Activated B cell treated with CpG ODN at 0.5 μM for 24 hours (primary cell): ENCODE measurements around the gene BCR. TPM values are rescaled to one million over a fixed set of nuclear protein-coding genes. Genes with fewer than 3 reads are reported as not detected.
A peak's percentile ranks its signal among the peaks of the same experiment; 100 is the strongest.

Source experiments
- ATAC-seq: fragments of 200-7000 bp; cut with Tn5 transposase; one replicate; pipeline ENCODE4 v1.10.0; 2021; ENCODE audit warnings: low read depth, mild to moderate bottlenecking, moderate library complexity
- CTCF ChIA-PET: fragments of 350-600 bp; sonication (Branson Sonifier 250); formaldehyde crosslinking; loops from one replicate; lab custom pipeline; 2021; ENCODE audit warnings: antibody characterized with exemption; lab: Charles Lee
- POLR2A ChIA-PET: fragments of 350-600 bp; sonication (Branson Sonifier 250); formaldehyde crosslinking; loops from one replicate; lab custom pipeline; 2021; ENCODE audit warnings: antibody characterized with exemption; lab: Charles Lee
- DNase-seq: peaks from one replicate; pipeline ENCODE4 v3.0.0; 2022
- H3K27ac Mint-ChIP-seq: one replicate; pipeline ENCODE4 v1.8.0; 2020; ENCODE audit warnings: mixed read lengths
- H3K27me3 Mint-ChIP-seq: one replicate; pipeline ENCODE4 v1.8.0; 2021; ENCODE audit warnings: mixed read lengths
- H3K36me3 Mint-ChIP-seq: one replicate; pipeline ENCODE4 v1.8.0; 2021; ENCODE audit warnings: low read depth, mixed read lengths
- H3K4me1 Mint-ChIP-seq: one replicate; pipeline ENCODE4 v1.8.0; 2021; ENCODE audit warnings: mixed read lengths
- H3K4me3 Mint-ChIP-seq: one replicate; pipeline ENCODE4 v1.8.0; 2020; ENCODE audit warnings: mild to moderate bottlenecking, mixed read lengths
- H3K9me3 Mint-ChIP-seq: one replicate; pipeline ENCODE4 v1.8.0; 2020; ENCODE audit warnings: mixed read lengths
- CTCF ChIP-seq: fragments of 200-600 bp; IDR thresholded peaks from one replicate; pipeline ENCODE4 v1.8.0; 2022; ENCODE audit warnings: antibody characterized with exemption, mild to moderate bottlenecking
- intact Hi-C: fragments of 100-400 bp; cut with micrococcal nuclease; formaldehyde crosslinking; loops from one replicate; pipeline ENCODE4 v1.15.1; 2024
- total RNA-seq: library from RNA; stranded (reverse); gene quantifications from 2 replicates; pipeline ENCODE4 v1.2.3, GENCODE V29; 2022

Gene BCR
- total RNA-seq, 1 donor from 2014 or later = 20.9 TPM

DNA sequence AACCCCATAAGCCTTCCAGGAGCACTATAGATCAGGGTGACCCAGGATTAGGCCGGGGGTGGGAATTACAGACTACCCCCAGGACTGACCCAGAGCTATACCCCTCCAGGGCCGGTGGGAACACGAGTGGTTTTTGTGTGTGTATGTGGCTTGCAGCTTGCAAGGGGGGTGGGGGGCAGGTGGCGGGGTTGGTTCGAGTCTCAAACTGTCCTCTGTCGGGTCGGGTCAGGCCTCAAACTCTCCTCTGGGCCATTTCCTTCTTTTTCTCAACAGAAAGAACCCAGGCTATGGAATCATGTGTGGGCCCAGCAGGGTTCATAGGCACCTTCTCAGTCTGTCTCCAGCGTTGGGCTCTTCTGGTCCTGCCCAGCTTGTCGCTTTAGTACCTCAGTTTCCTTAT lies 58.4 kb downstream of the BCR start:
- H3K4me1 Mint-ChIP-seq = peaks cover 42% of the 10 kb centered on the region
- no peak for DNase-seq
- H3K36me3 Mint-ChIP-seq = no peaks in the 10 kb centered on the region
- no peaks in the 10 kb centered on the region for H3K9me3 Mint-ChIP-seq
- ChIA-PET CTCF (interaction anchor here (1.2 kb wide), 1 partner anchor 61 kb away, joined by 3 read pairs; no protein-coding TSS in a partner anchor), POLR2A (no interaction called here)
- H3K4me3 Mint-ChIP-seq = no peak overlapping the region
- intact Hi-C loops = no loop called here
- no peak overlapping the region for H3K27ac Mint-ChIP-seq
- ATAC-seq = no peak
- no peaks in the 10 kb centered on the region for H3K27me3 Mint-ChIP-seq
- TF ChIP-seq CTCF = no peak

DNA sequence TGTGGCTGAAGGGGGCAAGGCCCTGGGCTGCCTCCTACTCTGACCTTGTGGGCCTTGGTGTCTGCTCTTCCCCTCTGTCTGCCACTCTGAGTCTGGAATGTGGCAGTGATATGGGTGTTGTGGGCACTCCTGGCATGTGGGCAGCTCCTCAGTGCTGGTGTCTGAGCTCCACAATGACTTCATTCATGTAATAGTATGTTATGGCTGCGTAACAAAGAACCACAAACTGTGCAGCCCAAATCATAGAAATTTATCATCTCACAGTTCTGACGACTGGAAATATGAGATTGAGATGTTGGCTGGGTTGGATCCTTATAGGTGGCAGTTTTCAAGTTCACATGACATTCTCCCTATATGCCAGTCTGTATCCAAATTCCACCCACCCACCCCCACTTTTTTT lies 59.1 kb downstream of the BCR start:
- no peaks in the 10 kb centered on the region for H3K36me3 Mint-ChIP-seq
- no peak overlapping the region for H3K27ac Mint-ChIP-seq
- H3K4me1 Mint-ChIP-seq = peaks cover 42% of the 10 kb centered on the region
- POLR2A ChIA-PET = no interaction called here
- no peaks in the 10 kb centered on the region for H3K27me3 Mint-ChIP-seq
- CTCF ChIA-PET = no interaction called here
- TF ChIP-seq CTCF = no peak
- H3K9me3 Mint-ChIP-seq = no peaks in the 10 kb centered on the region
- no peak overlapping the region for H3K4me3 Mint-ChIP-seq
- intact Hi-C loops = no loop called here
- DNase-seq (no peak), ATAC-seq (no peak)

GRCh38 chr22:23240639-23241389 lies 60.5 kb downstream of the BCR start:
- intact Hi-C loops = loop anchor here (1.0 to 5.0 kb wide), 2 partner anchors 34 to 63 kb away; no protein-coding TSS in a partner anchor
- H3K27me3 Mint-ChIP-seq = no peaks in the 10 kb centered on the region
- ChIA-PET CTCF (no interaction called here), POLR2A (interaction anchor here (0.7 kb wide), 1 partner anchor 28 kb away, joined by 3 read pairs; no protein-coding TSS in a partner anchor)
- H3K9me3 Mint-ChIP-seq = no peaks in the 10 kb centered on the region
- no peak for TF ChIP-seq CTCF
- peaks cover 42% of the 10 kb centered on the region for H3K4me1 Mint-ChIP-seq
- ATAC-seq (peak; percentile 32), DNase-seq (no peak)
- peak overlapping the region; percentile 5 for H3K27ac Mint-ChIP-seq
- H3K36me3 Mint-ChIP-seq = no peaks in the 10 kb centered on the region
- H3K4me3 Mint-ChIP-seq = no peak overlapping the region

GRCh38 chr22:23241562-23242472 lies 61.5 kb downstream of the BCR start:
- Mint-ChIP-seq H3K4me3 (no peak overlapping the region), H3K9me3 (no peaks in the 10 kb centered on the region), H3K27me3 (no peaks in the 10 kb centered on the region), H3K4me1 (peaks cover 39% of the 10 kb centered on the region), H3K27ac (peak overlapping the region; percentile 38), H3K36me3 (no peaks in the 10 kb centered on the region)
- DNase-seq = no peak
- no peak for ATAC-seq
- intact Hi-C loops = loop anchor here (1.0 to 5.0 kb wide), 2 partner anchors 35 to 64 kb away; no protein-coding TSS in a partner anchor
- TF ChIP-seq CTCF = no peak
- POLR2A ChIA-PET = no interaction called here
- CTCF ChIA-PET = interaction anchor here (0.8 kb wide), 1 partner anchor 58 kb away, joined by 3 read pairs; no protein-coding TSS in a partner anchor
